Stimulated activated CD8-positive, alpha-beta memory T cell treated with anti-CD3 and anti-CD28 coated beads, Interleukin-7, amount 100 ng/mL, for 4 hours (primary cell): ENCODE results near the gene EME1.

Experiments
- DNase-seq, 2 donors: peaks; one replicate each; pipeline ENCODE4 v3.0.0-alpha.2; 2020; ENCODE audit warnings: low read depth in 2 of 2

EME1 gene

DNA sequence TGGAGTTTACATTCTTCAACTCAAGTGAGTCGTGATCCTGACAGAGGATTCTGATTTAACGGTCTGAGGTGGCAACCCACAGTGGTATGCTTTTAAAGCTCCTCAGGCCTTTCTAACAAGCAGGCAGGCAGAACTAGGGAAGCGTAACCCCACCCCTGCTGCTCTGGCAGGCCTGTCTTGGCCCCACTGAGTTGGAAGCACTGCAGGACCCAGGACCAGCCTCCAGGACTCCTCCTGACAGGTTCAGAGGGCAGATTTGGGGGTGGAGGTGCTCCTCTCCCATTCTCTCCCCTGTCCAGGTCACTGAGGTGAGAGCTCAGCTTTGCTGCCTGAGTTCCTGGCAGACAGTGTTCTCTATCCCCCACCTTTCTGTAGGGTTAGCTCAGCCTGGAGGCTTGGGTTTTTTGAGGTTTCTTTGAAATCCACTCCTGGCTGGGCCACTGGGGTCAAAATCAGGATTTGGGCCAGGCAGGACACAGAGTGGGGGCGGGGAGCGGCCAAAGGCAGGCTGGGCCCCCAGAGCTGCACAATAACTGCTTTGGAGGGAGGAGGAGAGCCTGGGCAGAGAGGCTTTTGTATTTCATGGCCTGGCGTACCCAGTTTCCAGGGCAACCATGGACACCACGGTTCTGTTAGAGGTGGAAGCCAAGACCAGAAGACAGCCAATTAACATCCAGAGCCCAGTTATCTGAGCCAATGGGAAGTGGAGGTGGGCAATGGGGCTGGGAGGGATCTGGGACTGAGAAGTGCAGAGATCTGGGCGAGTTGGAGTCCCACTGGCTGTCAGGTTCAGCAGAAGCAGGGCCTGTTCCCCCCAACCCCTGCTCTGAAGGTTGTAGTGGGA lies 9.6 kb upstream of the EME1 start:
- DNase-seq: no peak

DNA sequence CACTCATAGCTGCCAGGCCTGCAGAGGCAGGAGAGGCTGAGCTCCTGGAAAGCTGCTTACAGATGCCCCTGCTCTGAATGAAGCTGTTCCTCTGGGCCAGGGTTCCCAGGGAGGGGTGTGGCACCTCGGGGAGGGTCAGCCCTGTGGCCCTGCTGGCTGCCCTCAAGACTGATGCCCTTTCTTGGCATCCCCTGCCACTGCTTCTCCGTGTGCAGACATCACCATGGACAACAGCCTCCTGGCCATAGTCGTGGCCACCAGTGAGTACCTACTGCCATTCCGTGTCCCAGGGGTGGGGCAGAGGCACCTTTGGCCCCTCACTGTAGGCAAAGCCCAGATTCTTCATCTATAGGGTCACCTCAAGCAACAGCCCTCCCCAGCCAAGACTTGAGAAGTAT lies 9.0 kb upstream of the EME1 start:
- no peak for DNase-seq

DNA sequence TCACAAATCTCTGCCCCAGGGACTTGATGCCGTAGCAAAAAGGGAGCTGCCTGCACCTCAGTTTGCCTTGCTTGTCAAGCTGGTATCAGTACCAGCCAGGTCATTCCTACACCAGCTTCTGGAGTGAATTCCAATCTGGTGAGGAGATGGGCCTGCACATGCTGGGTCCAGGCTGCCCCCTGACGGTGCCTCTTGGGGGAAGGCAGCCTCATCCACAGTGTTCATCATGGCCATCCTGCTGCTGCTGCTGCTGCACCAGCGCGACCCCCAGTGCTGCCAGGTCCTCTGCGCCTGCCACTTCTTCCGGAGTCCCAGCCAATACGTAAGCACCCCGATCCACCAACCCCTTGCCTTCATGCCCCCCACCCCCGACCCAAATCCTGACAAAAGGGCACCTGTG lies 8.3 kb upstream of the EME1 start:
- DNase-seq: no peak

DNA sequence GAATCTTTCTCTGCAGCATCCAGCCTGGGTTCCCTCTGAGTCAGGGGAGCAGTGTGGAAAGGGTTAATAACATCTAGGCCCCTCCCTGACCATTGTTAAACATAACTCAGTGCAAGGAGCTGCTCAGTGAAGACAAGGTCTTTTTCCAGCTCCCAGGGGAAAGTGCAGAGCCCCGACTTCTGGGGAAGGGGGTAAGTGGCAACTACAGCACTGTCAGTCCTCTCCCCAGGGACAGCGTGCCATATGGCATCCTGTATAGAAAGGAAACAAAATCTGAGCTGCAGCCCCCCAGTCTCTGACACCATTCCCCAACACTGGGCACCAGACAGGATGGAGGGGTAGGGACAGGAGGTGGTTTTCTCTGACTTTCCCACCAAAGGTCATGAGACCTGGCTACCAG lies 7.9 kb upstream of the EME1 start:
- DNase-seq: no peak

DNA sequence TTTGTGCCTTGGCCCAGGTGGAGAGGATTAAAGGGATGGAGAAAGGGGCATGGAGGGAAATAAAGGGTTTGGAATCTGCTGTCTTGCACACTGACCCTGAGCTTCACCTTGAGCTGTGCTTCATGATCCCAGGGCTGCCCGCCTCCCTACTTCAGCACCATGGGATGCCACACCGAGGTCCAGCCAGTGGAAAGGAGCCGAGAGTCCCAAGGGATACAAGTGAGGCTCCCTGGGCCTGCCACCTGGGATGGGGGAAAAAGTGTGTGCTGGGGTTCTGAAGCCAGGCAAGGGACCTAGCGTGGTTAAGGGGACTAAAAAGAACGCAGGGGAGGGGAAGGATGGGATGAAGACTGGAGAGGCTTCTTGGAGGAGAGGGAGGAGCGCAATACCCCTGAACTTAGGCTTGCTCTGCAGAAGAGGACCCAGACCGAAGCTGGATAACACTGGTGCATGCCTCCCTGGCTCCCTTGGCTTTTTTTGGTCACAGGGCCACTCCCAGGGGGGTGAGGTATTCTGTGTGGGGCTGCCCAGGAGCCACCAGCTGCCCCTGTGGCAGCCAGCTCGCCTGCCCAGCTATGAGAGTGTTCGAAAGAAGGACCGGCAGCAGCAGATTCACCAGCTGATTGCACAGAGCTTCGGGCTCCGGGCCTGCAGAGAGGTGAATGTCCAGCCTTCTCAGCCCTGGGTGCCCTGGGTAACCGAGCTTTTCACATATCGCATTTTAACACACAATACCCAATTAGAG lies 7.2 kb upstream of the EME1 start:
- no peak for DNase-seq

DNA sequence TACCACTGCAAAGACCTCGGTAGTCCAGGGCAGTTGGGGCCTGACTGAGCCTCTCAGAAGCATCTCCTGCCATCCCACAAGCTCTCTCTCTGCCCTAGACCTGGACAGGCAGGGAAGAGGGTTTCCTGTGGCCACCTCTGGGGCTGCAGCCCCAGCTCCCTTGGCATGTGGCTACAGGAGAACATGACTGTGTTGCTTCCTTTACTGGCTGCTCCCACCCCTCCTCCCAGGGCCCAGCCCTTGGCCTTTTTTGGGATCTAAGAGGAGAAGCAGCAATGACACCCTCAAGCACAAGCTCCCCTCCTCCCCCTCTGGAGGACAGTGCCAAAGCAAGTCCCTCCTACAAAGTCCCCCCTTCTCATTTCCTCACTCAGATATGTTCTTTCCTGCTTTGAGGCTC lies 5.6 kb upstream of the EME1 start:
- DNase-seq: no peak

DNA sequence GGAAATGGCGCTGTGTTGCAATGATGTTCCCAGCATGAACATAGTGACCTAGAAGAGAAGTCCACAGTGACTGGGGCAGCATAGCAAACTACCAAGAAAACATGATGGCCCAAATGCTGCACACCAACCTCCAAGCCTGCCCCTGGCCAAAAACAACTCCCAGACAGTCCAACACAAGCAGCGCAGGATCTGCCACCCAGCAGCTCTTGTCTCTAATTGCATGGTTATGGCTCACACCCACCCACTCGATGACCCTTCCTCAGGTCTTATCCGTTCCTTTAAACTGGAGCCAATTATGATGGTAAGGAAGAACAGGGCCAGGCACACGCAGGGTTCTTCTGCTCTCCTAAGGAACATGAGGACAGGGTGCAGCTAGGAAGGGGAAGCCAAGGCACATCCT lies 3.0 kb upstream of the EME1 start:
- DNase-seq: no peak

DNA sequence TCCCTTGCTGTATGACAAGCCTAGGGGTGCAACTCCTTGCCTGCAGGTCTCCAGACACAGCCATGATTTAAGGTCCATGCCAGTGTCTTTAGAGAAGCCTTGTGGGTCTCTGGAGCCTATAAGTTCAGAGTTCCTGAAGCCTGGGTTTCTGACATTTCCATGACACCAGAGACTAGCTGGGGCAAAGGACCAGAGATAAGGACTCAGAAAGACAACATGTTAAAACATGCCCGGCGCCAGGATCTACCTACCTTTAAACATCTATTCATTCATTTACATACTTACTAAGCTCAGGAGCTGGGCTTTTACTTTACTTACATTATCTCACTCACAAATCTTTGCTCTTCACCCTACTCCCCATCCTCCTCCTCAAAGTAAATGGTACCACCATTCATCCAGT lies 1.5 kb upstream of the EME1 start:
- no peak for DNase-seq

DNA sequence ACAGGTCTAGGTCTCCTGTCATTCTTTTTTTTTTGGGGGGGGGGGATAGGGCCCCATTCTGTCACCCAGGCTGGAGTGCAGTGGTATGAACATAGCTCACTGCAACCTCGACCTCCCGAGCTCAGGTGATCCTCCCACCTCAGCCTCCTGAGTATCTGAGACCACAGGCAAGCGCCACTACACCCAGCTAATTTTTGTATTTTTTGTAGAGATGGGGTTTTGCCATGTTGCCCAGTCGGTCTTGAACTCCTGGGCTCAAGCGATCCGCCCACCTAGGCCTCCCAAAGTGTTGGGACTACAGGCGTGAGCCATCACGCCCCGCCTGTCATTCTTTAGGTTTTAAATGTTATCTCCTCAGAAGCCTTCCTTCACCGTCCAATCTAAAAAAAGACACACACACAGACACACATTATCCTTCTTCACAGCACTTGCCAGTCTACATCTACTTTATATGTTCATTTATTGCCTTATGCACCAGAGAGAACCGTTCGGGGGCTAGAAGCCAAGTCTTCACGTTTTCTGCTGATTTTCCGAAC lies 739 bp upstream of the EME1 start:
- no peak for DNase-seq

DNA sequence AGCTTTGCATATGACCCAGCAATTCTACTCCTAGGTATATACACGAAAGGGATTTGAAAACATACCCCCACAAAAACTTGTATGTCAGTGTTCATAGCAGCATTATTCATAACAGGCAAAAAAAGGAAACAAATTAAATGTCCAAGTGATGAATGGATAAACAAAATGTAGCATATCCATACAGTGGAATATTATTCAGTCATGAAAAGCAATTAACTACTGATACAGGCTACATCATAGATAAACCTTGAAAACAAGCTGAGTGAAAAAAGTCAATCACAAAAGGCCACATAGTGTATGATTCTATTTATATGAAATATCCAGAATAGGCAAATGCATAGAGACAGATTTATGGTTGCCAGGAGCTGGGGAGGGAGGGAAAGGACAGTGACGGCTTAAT lies 676 bp downstream of the EME1 start:
- no peak for DNase-seq

DNA sequence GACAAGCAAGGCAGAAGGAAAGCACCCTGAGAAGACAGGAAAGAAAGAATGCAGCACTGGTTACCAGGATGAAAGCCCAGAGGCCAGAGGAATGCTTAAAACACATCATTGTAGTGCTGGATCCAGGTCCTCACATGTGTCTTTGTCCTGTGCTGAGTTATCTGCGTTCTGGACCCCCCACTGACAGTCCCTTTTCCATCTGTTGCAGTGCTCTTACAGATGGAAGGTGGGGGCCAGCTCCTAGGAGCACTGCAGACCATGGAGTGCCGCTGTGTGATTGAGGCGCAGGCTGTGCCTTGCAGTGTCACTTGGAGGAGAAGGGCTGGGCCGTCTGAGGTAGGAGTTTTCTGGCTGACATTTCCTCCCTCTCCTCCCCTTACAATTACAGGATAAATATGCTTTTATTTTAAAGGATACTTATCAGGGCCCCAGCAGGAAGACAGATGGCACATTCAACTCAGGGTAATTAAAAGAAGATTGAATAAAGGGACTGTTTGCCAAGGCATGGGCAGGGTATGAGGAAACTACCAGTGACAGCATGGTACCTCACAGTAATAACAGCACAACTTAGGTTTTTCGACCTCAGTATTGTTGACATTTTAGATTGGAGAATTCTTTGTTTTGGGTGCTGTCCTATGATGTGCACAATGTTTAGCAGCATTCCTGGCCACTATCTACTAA lies 3.0 kb downstream of the EME1 start:
- no peak for DNase-seq

DNA sequence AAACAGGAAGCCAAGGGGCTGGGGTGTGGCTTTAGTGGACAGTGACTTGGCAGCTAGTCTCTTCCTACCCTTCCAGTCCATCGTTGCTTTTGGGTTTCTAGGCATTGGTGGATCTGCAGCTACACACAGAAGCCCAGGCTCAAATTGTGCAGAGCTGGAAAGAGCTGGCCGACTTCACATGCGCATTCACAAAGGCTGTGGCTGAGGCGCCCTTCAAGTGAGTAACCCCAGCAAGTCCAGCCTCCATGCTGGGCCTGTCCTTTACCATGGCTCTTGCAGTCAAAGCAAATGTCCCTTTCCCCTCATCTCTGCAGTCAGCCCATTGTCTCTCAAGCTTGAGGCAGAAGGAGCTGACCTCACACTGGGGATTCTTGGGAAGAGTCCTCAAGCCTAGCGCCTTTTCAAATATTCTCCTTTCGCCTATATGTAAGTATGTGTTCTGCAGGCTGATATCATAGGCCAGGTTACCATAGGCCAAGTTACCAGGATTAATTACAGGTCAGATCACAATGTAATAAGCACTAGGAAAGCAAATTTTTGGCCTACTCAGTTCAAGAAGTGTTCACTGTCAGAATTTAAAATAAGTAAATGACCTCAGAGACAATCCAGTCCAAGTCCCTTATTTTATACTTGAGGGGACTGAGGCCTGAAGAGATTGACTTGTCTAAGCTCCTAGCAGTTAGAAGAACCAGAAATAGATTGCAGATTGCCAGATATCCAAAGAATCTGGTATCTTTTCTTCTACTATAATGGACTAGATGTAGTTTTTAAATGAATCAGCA lies 6.5 kb downstream of the EME1 start:
- DNase-seq: no peak

DNA sequence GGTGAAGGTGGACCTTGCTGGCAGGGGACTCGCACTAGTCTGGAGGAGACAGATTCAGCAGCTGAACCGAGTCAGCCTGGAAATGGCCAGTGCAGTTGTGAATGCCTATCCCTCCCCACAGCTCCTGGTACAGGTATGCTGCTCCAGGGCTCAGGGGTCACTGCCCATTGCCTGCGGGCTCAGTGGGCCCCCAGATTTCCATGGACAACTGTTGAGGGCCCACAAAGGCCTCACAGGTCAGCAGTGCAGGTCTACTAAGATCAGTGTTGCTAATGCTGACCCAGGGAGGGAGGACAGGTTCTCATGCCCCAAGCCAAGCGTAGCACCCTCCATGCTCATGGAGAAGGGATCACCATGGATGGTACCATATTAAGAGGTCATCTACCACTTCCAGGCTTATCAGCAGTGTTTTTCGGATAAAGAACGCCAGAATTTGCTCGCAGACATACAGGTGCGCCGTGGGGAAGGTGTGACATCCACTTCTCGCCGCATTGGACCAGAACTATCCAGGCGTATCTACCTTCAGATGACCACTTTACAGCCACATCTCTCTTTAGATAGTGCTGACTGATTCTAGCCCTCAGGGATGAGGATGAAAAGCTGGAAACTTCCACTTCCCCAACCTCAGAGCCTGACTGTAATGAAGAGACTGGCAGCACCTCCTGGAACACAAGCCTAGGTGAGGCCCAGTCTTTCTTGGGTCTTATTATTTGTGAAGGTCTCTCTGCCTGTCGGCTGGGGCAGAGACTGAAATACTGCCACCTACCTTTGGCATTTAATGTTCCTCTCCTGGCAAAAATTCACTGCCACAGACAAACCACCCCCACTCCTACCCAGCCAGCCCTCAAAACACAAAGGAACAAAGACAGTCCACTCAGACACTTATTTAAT lies 7.6 kb downstream of the EME1 start:
- no peak for DNase-seq

DNA sequence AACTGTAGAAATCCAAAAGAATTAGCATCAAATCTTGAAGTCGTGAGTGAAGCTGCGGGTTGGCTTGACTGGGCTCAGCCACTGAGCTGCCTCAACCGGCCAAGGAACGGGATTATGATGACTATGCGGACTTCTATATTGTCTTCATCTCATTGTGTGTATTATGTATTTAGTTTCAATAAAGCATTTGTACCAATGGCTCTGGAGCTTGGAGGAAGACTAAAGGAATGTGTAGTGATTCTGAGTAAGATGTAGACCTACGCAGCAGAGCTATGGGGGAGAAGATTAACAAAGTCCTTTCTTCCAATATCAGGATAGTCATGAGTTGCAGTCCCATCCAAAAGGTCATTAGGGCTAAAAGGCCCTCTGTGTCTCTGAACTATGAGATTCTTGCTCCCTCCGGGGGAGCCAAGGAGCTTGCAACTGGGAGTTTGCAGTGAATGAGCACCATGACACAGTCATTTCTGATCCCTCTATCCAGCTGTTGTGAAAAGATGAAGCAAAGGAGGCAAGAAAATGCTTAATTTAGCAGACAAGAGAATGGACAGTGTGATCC lies 8.3 kb downstream of the EME1 start:
- no peak for DNase-seq

DNA sequence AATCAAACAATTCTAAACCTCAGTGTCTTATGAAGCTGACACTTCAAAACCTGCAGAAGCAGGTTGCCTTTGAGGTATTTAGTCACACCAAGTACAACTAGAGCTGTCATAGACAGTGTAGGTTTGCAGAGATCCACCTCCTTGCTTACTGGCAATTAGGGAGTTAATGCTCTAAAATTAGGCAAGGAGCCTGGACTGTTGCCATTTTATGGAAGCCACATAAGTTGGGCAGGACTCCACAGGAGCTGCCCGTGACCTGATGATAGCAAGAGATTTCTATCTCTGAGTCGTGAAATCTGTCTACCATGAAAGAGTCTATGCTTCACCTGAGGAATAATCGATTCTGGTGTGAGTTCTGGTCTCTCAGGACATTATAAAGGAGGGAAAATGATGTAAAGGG lies 8.9 kb downstream of the EME1 start:
- DNase-seq: no peak

DNA sequence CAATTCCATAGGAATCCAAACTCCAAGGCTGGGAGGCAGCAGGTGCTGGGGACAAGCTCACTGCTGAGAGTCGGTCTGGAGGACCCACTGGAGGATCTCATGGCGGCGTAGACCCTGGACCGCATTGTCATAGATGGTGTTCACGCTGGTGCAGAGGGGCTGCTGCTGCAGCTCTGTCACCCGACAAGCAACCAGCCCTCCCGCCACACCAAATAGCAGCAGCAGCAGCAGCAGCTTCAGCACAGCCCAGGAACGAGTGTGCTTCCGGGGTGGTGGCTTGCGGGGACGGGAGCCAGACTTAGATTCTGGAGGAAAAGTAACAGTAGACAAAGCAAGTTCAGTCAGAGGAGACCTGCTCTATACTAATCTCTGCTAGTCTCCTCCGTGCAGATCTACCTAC lies 9.9 kb downstream of the EME1 start:
- DNase-seq: no peak

DNA sequence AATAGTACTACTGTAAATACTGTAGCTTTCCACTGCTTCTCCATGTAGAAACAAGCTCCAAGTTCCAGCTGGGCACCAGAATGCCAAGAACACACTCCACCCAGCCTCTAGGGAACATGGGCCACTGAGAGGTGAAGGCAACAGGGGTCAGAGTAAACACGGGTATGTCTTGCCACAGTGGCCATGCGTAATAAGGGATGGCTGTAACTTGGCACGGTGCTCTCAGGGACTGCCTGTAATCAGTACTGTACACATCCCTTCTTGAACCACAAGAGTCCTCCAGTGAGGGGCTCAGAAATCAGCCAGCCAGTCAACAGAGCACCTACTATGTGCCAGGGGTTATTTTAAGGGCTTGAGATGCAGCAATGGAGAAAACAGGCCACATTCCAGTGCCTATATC lies 13.5 kb downstream of the EME1 start:
- no peak for DNase-seq

DNA sequence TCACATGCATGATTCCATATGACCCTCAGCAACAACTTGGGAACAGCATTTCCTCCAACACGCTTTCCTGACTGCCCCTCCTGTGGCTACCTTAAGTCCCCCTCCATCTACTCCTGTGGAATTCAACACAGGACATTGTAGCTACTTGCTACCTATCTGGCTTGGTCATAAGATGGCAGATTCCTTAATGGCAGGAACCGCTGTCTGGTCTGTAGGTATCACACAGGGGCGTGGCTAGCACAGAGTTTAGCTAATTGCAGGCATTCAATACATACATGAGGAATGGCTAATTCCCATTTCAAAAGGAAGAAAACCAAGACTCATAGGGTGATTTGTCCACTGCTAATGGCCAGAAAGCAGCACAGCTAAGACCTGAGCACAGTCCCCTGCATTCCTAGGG lies 15.7 kb downstream of the EME1 start:
- no peak for DNase-seq

DNA sequence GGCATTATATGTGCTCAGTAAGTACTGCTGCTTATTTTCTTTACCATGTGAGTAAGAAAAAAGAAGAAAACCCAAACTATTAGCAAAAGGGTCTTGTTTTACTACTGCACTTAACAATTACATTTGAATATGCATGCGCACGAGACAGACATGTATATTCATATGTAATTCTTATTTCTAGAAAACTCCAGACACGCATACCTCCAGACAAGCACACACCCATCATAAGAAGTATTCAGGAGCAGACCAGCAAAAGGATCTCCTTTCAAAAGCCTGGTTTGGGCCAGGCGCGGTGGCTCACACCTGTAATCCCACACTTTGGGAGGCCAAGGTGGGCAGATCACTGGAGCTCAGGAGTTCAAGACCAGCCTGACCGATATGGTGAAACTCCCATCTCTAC lies 16.5 kb downstream of the EME1 start:
- DNase-seq: no peak

DNA sequence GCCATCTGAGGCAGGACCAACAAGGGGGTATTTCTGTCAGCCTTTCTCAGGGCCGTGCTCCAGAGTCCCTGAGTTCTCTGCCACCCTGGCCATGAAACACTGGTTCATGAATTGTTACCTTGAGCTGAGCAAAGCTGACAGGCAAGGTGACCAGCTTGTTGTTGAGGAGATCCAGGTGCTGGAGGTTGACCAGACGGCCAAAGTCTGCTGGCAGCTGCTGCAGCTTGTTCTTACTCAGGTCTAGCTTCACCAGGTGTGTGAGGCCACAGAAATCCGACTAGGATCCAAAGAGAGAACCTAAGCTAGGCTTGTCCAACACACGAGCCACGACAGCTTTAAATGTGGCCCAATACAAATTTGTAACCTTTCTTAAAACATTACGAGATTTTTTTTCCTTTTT lies 19.6 kb downstream of the EME1 start:
- DNase-seq: no peak

DNA sequence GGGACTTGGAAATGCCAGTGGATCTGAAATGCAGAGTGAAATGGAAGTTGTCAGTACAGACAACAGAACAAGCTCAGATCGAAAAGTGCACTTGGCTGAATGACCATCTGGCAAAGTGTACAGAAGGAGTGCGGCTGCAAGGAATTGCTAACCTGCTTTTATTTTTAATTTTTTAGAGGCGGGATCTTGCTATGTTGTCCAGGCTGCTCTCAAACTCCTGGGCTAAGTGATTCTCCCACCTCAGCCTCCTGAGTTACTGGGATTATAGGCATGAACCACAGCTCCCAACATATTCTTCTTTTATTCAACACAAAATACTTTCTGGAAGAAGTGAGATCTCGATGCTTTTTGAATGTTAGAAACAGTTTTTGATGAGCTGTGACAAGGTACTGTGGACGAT lies 20.7 kb downstream of the EME1 start:
- DNase-seq: no peak
